Fibroblast of lung (primary cell): Measurements from ENCODE around the gene ABCF2. TPM values are rescaled to one million over a fixed set of nuclear protein-coding genes. Genes with fewer than 3 reads are reported as not detected.

ENCODE experiments used
- DNase-seq, 2 donors: peaks; one replicate each; pipeline versions ENCODE4 v3.0.0 to v3.0.0-alpha.2; 2010; ENCODE audit warnings: low read depth in 2 of 2
- H2AFZ ChIP-seq: 2 replicates; pipeline ENCODE4 v1.5.1; 2012; ENCODE audit warnings: low read length, control low read depth, inconsistent platforms
- H3K27ac ChIP-seq: 2 replicates; pipeline ENCODE4 v1.5.1; 2011; ENCODE audit warnings: low read length, control low read depth; ENCODE audit not compliant: insufficient read depth
- H3K27me3 ChIP-seq: 2 replicates; pipeline ENCODE4 v1.5.1; 2011; ENCODE audit warnings: mild to moderate bottlenecking, low read length; ENCODE audit not compliant: control insufficient read depth, insufficient read depth
- H3K36me3 ChIP-seq: 2 replicates; pipeline ENCODE4 v1.5.1; 2011; ENCODE audit warnings: low read length; ENCODE audit not compliant: control insufficient read depth, insufficient read depth
- H3K4me1 ChIP-seq: 2 replicates; pipeline ENCODE4 v1.5.1; 2011; ENCODE audit warnings: low read length; ENCODE audit not compliant: control insufficient read depth, insufficient read depth; ENCODE audit errors: extremely low read depth
- H3K4me2 ChIP-seq: 2 replicates; pipeline ENCODE4 v1.5.1; 2011; ENCODE audit warnings: low read length, control low read depth; ENCODE audit not compliant: insufficient read depth; ENCODE audit errors: extremely low read depth
- H3K4me3 ChIP-seq, 4 experiments: fragments of 200-600 bp in 1 of 4; sonication (generic) in 1 of 4; replicated peaks in 1 of 4; 2 replicates each; pipeline ENCODE4 v1.5.1; 2011 to 2016; ENCODE audit warnings: low read length in 4 of 4, low read depth in 3 of 4, mild to moderate bottlenecking in 3 of 4, control low read depth in 2 of 4, inconsistent platforms in 1 of 4, mixed read lengths in 1 of 4; ENCODE audit not compliant: insufficient read depth in 1 of 4; ENCODE audit errors: control extremely low read depth in 1 of 4
- H3K79me2 ChIP-seq: 2 replicates; pipeline ENCODE4 v1.5.1; 2012; ENCODE audit warnings: mild to moderate bottlenecking, low read length, inconsistent platforms; ENCODE audit not compliant: control insufficient read depth, insufficient read depth
- H3K9ac ChIP-seq: 2 replicates; pipeline ENCODE4 v1.5.1; 2011; ENCODE audit warnings: mild to moderate bottlenecking, low read length, control low read depth; ENCODE audit not compliant: insufficient read depth
- H3K9me3 ChIP-seq: 2 replicates; pipeline ENCODE4 v1.5.1; 2012; ENCODE audit warnings: low read depth, low read length; ENCODE audit not compliant: control insufficient read depth, insufficient read depth
- H4K20me1 ChIP-seq: 2 replicates; pipeline ENCODE4 v1.5.1; 2011; ENCODE audit warnings: low read length; ENCODE audit not compliant: control insufficient read depth, insufficient read depth; ENCODE audit errors: extremely low read depth
- CTCF ChIP-seq, 2 donors: IDR thresholded peaks in 1 of 2; conservative IDR thresholded peaks in 1 of 2; 1 replicate in 1 of 2; 2 replicates in 1 of 2; pipeline ENCODE4 v1.5.1; 2011 to 2012; ENCODE audit warnings: low read length in 2 of 2, control low read depth in 1 of 2, inconsistent platforms in 1 of 2, low read depth in 1 of 2, mild to moderate bottlenecking in 1 of 2
- EZH2 ChIP-seq: IDR thresholded peaks from 2 replicates; pipeline ENCODE4 v1.5.1; 2012; ENCODE audit warnings: low read length, control low read depth, mild to moderate bottlenecking; ENCODE audit errors: missing control alignments
- polyA plus RNA-seq, 2 donors: library from polyadenylated mRNA; depleted of rRNA in 1 of 2; stranded (reverse) in 1 of 2; unstranded in 1 of 2; fragments of >200 nt; gene quantifications; 2 replicates each; pipeline ENCODE4 v1.2.1, GENCODE V29; 2011 to 2012; ENCODE audit warnings: missing spikeins in 1 of 2
- total RNA-seq: library from RNA; depleted of rRNA; stranded (reverse); fragments of >200 nt; gene quantifications from 2 replicates; pipeline ENCODE4 v1.2.1, GENCODE V29; 2014

The ABCF2 gene
- total and polyA plus RNA-seq, 2 donors (not counting 1 experiment from before 2014, with no cell fraction given) = 41.6 to 46.4 TPM

GRCh38 chr7:151187409-151188251 is 39.4 kb downstream of the ABCF2 start:
- DNase-seq = no peak
- Histone ChIP-seq H2AFZ (no peak overlapping the region), H3K27me3 (peaks cover 27% of the 10 kb centered on the region), H3K9ac (no peak overlapping the region), H3K36me3 (no peaks in the 10 kb centered on the region), H3K9me3 (no peaks in the 10 kb centered on the region), H4K20me1 (no peaks in the 10 kb centered on the region), H3K79me2 (no peaks in the 10 kb centered on the region), H3K4me2 (no peak overlapping the region), H3K27ac (no peak overlapping the region), H3K4me3 (no peak overlapping the region), H3K4me1 (no peaks in the 10 kb centered on the region)
- TF ChIP-seq CTCF (conservative IDR thresholded peaks at IDR 0.05 in 1 of 2, IDR thresholded peaks at IDR 0.05 in 1 of 2; ENCODE audit: low read depth in 1 of 2, low read length in 2 of 2) (no peak), EZH2 (no peak)

GRCh38 chr7:151186640-151187408 is 40.2 kb downstream of the ABCF2 start, which contains the start of gene ASB10:
TSS of gene ASB10 (minus strand) at chr7:151187250. CDS start at chr7:151187130, 120 bp downstream.
- H3K27ac ChIP-seq = no peak within 1 kb of the TSS
- DNase-seq = no peak
- H2AFZ ChIP-seq = no peak within 1 kb of the TSS
- no peaks in the 10 kb centered on the region for H4K20me1 ChIP-seq
- H3K9me3 ChIP-seq = no peaks in the 10 kb centered on the region
- H3K79me2 ChIP-seq = no peaks in the 10 kb centered on the region
- no peaks in the 10 kb centered on the region for H3K4me1 ChIP-seq
- H3K36me3 ChIP-seq = no peaks in the 10 kb centered on the region
- no peak within 1 kb of the TSS for H3K4me3 ChIP-seq
- no peak for TF ChIP-seq CTCF (conservative IDR thresholded peaks at IDR 0.05 in 1 of 2, IDR thresholded peaks at IDR 0.05 in 1 of 2; ENCODE audit: low read depth in 1 of 2, low read length in 2 of 2)
- TF ChIP-seq EZH2 = no peak
- H3K27me3 ChIP-seq = peaks cover 27% of the 10 kb centered on the region
- no peak within 1 kb of the TSS for H3K4me2 ChIP-seq
- no peak within 1 kb of the TSS for H3K9ac ChIP-seq
